GM19397 (cell line): Measurements from ENCODE around the gene BPI.
"Not testable (repeated sequence)": the region's sequence is repeated elsewhere in the genome, so short reads cannot be mapped to it uniquely, and the experiment has no call there.

Experiments
- ATAC-seq: cut with Tn5 transposase; IDR thresholded peaks from one replicate; pipeline ENCODE4 v1.9.1; 2021; ENCODE audit warnings: mild to moderate bottlenecking, moderate library complexity; ENCODE audit not compliant: unreplicated experiment

BPI gene

DNA sequence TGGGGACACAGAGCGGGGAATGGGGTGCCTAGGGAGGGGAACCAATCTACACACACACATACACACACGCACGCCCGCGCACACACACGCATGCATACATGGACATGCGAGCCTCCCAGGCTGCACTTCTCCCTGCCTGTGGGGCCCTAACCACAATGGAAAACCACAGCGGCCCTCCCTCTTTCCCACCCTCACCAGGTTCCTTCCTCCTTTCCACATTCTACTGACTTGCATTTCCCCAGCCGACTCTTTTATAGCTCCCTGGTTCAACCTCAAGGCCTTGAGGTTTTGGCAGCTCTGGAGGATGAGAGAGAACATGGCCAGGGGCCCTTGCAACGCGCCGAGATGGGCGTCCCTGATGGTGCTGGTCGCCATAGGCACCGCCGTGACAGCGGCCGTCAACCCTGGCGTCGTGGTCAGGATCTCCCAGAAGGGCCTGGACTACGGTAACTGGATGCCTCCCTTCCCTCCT is at the start of gene BPI:
TSS of gene BPI (plus strand) at position 249 of the 472 bp plus-strand sequence. CDS start at position 317, 68 bp downstream.
- ATAC-seq: no peak

DNA sequence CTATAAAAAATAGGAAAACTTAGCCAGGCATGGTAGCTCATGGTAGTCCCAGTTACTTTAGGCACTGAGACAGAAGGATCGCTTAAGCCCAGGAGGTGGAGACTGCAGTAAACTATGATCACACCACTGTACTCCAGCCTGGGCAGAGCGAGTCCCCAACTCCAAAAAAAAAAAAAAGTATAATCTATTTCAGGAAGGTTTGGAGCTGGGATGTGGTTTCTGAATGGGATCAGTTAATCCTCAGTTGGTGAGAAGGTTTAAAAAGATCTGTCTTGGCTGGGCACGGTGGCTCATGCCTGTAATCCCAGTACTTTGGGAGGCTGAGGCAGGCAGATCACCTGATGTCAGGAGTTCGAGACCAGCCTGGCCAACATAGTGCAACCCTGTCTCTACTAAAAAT is 49.3 kb upstream of the BPI start:
- ATAC-seq: not testable (repeated sequence)

- no peak for ATAC-seq
These were observed 48.6 kb upstream of the BPI start for GRCh38 chr20:38255393-38255792.

GRCh38 chr20:38256021-38256420 is 47.9 kb upstream of the BPI start:
- no peak for ATAC-seq

DNA sequence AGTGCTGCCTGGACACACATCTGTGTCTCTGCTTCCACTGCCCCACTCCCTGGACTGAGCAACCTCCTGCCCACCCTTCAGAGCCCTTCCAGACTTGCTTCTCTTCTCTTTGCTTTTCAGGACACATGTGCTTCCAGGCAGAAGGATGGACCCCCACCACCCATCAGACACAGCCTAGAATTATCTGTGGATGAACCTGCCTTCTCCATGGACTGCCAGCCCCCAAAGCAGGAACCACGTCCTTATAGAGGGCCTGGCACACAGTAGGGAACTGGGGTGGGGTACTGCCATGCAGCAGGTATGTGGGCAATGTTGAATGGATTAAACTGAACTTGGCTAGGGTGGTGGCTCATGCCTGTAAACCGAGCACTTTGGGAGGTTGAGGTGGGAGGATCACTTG is 47.0 kb upstream of the BPI start:
- ATAC-seq: no peak

GRCh38 chr20:38258545-38259215 is 45.3 kb upstream of the BPI start:
- ATAC-seq: no peak

GRCh38 chr20:38260025-38260377 is 44.0 kb upstream of the BPI start:
- ATAC-seq: no peak

GRCh38 chr20:38260378-38261053 is 43.4 kb upstream of the BPI start, which contains the start of gene KIAA1755:
TSS of gene KIAA1755 (minus strand) at chr20:38260735. CDS start at chr20:38260500, 235 bp downstream.
- ATAC-seq: no peak

DNA sequence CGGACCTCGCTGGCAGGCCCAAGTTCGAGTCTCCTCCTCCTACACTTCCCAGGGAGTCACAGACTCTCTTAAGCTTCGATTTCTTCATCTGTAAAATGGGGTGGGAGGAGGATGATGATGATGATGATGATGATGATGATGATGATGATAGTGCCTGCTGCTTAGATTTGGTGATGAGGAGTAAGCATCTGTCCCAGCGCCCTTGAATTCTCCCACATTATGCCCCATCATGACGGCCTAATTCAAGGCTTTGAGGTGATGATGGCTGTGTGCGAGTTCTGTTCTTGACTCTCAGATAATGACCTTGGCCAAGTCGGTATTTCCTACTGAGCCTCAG is 42.9 kb upstream of the BPI start:
- no peak for ATAC-seq

GRCh38 chr20:38262931-38263330 is 41.0 kb upstream of the BPI start:
- ATAC-seq: no peak

DNA sequence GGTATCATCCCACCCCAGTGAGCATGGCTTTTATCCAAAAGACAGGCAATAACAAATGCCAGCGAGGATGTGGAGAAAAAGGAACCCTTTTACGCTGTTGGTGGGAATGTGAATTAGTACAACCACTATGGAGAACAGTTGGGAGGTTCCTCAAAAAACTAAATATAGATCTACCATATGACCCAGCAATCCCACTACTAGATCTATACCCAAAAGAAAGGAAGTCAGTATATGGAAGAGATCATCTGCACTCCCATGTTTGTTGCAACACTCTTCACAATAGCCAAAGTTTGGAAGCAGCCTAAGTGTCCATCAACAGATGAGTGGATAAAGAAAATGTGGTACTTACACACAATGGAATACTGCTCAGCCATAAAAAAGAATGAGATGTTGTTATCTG is 37.5 kb upstream of the BPI start:
- ATAC-seq: no peak

DNA sequence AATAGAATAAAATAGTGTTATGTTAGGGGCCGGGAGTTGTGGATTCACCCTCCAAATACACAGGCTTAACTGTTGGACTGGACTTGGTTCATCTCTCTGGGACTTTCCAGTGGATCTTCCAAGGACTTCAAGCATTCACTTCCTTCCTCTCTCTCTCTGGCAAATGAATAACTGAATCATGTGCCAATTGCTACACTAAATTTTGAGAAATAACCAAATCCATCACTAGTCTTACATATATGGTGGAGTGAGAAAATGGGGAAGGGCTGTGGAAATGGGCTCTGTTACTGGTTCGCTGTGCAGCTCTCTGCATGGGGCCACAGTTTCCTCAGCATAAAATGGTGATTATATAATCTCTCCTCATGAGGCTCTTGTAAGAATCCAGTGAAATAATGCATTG is 36.7 kb upstream of the BPI start:
- no peak for ATAC-seq

- ATAC-seq: no peak
These were observed 35.9 kb upstream of the BPI start for GRCh38 chr20:38267901-38268514.

- no peak for ATAC-seq
These were observed 34.9 kb upstream of the BPI start for GRCh38 chr20:38269040-38269439.

DNA sequence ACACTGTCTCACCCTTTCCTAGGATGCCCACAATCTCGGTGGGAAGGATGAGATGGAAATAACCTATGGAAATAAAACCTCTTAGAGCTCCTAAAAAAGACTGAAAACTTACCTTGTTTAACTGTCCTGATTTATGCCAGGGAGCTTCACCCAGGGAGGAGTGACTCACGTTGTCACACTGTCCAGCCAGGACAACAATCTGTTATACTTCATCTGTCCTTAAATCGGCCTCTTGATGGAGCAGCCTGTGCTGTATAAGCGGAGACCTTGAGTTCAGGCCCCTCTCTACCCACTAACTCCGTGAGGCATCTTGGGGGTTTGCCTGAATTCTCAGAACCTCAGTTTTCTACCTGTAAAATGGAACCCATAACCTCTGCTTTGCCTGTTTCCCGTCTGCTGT is 34.2 kb upstream of the BPI start:
- no peak for ATAC-seq

- ATAC-seq: no peak
These were observed 32.9 kb upstream of the BPI start for GRCh38 chr20:38270869-38271605.

DNA sequence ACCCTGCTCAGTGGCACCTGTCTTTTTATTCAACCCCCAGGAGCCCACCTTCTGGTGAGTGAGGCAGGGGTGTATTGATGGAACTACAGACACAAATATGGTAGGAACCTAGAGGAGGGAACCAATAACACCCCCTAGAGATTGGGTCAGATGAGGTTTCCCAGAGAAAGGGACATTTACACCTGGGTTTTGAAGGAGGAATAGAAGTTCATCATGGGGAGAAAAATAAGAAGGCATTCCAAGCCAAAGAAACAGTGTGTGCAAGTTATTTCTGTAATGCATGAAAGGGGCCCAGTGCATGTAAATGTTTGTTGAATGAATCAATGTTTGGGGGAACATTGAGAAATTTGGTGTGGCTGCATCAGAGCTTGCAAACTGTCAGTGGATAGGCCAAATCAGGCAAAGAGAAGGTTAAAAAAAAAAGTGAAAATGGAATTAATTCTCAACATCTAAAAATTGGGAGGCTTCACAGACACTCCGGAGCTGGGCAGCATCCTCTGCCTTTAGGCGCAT is 32.3 kb upstream of the BPI start:
- no peak for ATAC-seq

- ATAC-seq: no peak
These were observed 31.6 kb upstream of the BPI start for GRCh38 chr20:38272398-38272797.

DNA sequence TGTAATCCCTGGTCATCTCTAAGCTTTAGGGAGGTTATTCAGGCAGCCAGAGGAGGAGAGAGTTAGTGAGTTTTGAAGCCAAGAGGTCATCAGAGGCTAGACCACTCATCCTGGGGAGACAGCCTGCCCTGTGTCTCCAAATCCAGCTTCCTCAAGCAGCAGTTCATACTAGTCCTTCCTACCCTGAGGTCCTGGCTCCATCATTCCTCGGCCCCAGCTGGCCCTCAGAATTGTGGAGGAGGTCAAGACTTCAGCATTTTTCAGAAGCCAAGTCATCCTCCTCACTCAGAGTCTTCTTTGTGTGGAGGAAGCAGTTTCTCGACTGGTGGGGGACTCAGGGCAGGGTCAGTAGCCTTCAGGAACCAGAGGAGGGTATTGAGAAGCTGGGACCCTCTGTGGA is 31.0 kb upstream of the BPI start:
- ATAC-seq: no peak

DNA sequence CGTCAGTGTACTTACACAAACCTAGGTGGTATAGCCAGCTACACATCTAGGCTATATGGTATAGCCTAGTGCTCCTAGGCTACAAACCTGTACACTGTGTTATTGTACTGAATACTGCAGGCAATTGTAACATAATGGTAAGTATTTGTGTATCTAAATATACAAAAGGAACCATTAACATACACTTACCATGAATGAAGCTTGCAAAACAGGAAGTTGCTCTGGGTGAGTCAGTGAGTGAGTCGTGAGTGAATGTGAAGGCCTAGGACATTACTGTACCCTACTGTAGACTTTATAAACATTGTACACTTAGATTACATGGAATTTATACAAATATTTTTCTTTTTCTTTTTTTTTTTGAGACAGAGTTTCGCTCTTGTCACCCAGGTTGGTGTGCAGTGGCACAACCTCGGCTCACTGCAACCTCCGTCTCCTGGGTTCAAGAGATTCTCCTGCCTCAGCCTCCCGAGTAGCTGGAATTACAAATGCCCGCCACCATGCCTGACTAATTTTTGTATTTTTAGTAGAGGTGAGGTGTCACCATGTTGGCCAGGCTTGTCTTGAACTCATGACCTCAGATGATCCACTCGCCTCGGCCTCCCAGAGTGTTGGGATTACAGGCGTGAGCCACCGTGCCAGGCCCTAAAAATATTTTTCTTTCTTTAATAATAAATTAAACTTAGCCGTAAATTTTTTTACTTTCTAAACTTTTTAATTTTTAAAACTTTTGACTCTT is 28.0 kb upstream of the BPI start:
- no peak for ATAC-seq

- no peak for ATAC-seq
These were observed 26.7 kb upstream of the BPI start for GRCh38 chr20:38277285-38277684.
